Measurements from ENCODE around the gene SART3.

GRCh38 chr12:108591267-108591980 lies 30.5 kb upstream of the SART3 start:
- no peak for TF ChIP-seq CTCF (IDR thresholded peaks at IDR 0.05; ENCODE audit: low read depth, low read length, missing input control)
- TF ChIP-seq YY1 (IDR thresholded peaks at IDR 0.05) = no peak
- no peak for TF ChIP-seq GABPA (IDR thresholded peaks at IDR 0.05 in 1 of 2, conservative IDR thresholded peaks at IDR 0.05 in 1 of 2)

All from liver (tissue), 3 donors.